Endodermal cell (in vitro differentiated cells): Measurements from ENCODE around the gene HOXC12. TPM values are rescaled to one million over a fixed set of nuclear protein-coding genes. Genes with fewer than 3 reads are reported as not detected.
A peak's percentile ranks its signal among the peaks of the same experiment; 100 is the strongest.

Experiments
- DNase-seq: peaks from one replicate; pipeline ENCODE4 v3.0.0-alpha.2; 2017
- H3K27ac ChIP-seq: 2 replicates; pipeline ENCODE4 v1.5.1; 2013; ENCODE audit warnings: mild to moderate bottlenecking, low read depth, low read length, moderate library complexity
- H3K27me3 ChIP-seq: 2 replicates; pipeline ENCODE4 v1.6.1; 2013; ENCODE audit warnings: mild to moderate bottlenecking, low read length, moderate library complexity; ENCODE audit not compliant: insufficient read depth, control insufficient read depth, poor library complexity, severe bottlenecking
- H3K36me3 ChIP-seq: 2 replicates; pipeline ENCODE4 v1.7.0; 2013; ENCODE audit warnings: mild to moderate bottlenecking, low read length, moderate library complexity; ENCODE audit not compliant: control insufficient read depth, insufficient read depth
- H3K4me1 ChIP-seq: one replicate; pipeline ENCODE4 v1.7.0; 2013; ENCODE audit warnings: low read length; ENCODE audit not compliant: control insufficient read depth, insufficient read depth
- H3K4me3 ChIP-seq: 2 replicates; pipeline ENCODE4 v1.5.1; 2013; ENCODE audit warnings: mild to moderate bottlenecking, low read length, moderate library complexity
- H3K9ac ChIP-seq: 2 replicates; pipeline ENCODE4 v1.6.1; 2013; ENCODE audit warnings: mild to moderate bottlenecking, low read length, moderate library complexity; ENCODE audit not compliant: poor library complexity, severe bottlenecking; ENCODE audit errors: extremely low read depth
- H3K9me3 ChIP-seq: 2 replicates; pipeline ENCODE4 v1.6.1; 2013; ENCODE audit warnings: mild to moderate bottlenecking, low read length, moderate library complexity; ENCODE audit not compliant: control insufficient read depth
- H3K27ac Mint-ChIP-seq: 2 replicates; pipeline ENCODE4 v1.8.0; 2020; ENCODE audit warnings: mixed read lengths
- H3K27me3 Mint-ChIP-seq: 2 replicates; pipeline ENCODE4 v1.8.0; 2021; ENCODE audit warnings: mild to moderate bottlenecking, mixed read lengths; ENCODE audit not compliant: insufficient read depth
- H3K36me3 Mint-ChIP-seq: 2 replicates; pipeline ENCODE4 v1.8.0; 2020; ENCODE audit warnings: low read depth, mixed read lengths
- H3K4me1 Mint-ChIP-seq: 2 replicates; pipeline ENCODE4 v1.8.0; 2020; ENCODE audit warnings: mixed read lengths
- H3K4me3 Mint-ChIP-seq: 2 replicates; pipeline ENCODE4 v1.8.0; 2020; ENCODE audit warnings: mild to moderate bottlenecking, moderate library complexity, mixed read lengths
- H3K9me3 Mint-ChIP-seq: 2 replicates; pipeline ENCODE4 v1.8.0; 2020; ENCODE audit warnings: mild to moderate bottlenecking, mixed read lengths
- WGBS, 2 experiments: methylation state at CpG; one replicate each; pipeline versions ENCODE4 v1.1.5 to v1.1.7; 2013; ENCODE audit warnings: missing lambda C conversion rate in 2 of 2, mixed read lengths in 1 of 2; ENCODE audit not compliant: insufficient coverage in 1 of 2, insufficient read length in 1 of 2; 5-methylcytosine and 5-hydroxymethylcytosine counted together
- total RNA-seq, 2 donors: library from RNA; stranded (reverse); fragmentation: NEBNext Ultra II Directional in 1 of 2; extraction: Animal tissue kit (Norgen Biotek cat#: 25700) in 1 of 2; gene quantifications; 2 replicates in 1 of 2; 3 replicates in 1 of 2; pipeline ENCODE4 v1.2.1, GENCODE V29; 2021
- TF ChIP-seq, protein P1 (sequence below): fragments of 200-600 bp; sonication (generic); conservative IDR thresholded peaks from 2 replicates; pipeline ENCODE4 v1.5.0; 2021; ENCODE audit warnings: antibody characterized with exemption, mild to moderate bottlenecking

The HOXC12 gene
- total RNA-seq, 2 donors from 2014 or later = not detected

DNA sequence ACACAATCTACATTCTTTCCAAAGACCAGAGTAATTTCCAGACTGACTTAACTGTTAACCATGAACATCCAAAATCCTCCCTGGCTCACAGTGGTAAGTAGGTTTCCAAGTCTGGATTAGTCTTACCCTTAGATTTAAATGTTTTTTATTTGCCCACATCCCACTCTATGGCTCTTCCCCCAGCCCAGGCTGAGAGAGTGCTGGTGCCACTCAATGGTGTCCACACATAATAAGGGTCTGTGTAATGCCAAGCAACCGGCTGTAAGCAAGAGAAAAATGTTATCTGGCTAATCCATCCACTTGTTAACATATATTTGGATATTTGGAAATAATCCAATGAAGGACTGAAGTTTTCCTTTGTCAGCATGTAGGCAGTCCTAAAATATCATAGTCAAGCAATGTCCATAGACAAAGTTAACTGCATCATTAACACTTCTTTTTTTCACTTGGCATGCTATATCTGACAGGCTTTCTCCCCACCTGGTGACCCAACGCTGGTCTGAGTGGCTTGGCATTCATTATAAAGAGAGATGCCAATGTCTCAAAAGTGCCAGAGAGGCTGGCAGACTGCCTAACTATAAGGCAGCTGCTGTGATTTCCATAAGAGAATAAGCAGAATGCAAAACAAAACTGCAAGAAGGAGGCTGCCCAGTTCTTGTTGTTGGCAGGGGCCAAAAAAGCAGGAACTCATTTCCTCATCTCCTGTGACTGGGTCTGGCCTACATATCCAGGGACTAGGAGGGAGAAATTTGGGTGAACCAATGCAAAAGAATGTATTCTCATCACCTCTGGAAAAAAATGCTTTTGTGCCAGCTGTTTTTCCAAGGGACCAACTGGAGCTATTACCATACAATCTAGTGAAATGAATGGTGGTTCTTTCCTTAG, 29.9 kb upstream of the HOXC12 start:
- TF ChIP-seq, protein P1, sequence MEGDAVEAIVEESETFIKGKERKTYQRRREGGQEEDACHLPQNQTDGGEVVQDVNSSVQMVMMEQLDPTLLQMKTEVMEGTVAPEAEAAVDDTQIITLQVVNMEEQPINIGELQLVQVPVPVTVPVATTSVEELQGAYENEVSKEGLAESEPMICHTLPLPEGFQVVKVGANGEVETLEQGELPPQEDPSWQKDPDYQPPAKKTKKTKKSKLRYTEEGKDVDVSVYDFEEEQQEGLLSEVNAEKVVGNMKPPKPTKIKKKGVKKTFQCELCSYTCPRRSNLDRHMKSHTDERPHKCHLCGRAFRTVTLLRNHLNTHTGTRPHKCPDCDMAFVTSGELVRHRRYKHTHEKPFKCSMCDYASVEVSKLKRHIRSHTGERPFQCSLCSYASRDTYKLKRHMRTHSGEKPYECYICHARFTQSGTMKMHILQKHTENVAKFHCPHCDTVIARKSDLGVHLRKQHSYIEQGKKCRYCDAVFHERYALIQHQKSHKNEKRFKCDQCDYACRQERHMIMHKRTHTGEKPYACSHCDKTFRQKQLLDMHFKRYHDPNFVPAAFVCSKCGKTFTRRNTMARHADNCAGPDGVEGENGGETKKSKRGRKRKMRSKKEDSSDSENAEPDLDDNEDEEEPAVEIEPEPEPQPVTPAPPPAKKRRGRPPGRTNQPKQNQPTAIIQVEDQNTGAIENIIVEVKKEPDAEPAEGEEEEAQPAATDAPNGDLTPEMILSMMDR = no peak

DNA sequence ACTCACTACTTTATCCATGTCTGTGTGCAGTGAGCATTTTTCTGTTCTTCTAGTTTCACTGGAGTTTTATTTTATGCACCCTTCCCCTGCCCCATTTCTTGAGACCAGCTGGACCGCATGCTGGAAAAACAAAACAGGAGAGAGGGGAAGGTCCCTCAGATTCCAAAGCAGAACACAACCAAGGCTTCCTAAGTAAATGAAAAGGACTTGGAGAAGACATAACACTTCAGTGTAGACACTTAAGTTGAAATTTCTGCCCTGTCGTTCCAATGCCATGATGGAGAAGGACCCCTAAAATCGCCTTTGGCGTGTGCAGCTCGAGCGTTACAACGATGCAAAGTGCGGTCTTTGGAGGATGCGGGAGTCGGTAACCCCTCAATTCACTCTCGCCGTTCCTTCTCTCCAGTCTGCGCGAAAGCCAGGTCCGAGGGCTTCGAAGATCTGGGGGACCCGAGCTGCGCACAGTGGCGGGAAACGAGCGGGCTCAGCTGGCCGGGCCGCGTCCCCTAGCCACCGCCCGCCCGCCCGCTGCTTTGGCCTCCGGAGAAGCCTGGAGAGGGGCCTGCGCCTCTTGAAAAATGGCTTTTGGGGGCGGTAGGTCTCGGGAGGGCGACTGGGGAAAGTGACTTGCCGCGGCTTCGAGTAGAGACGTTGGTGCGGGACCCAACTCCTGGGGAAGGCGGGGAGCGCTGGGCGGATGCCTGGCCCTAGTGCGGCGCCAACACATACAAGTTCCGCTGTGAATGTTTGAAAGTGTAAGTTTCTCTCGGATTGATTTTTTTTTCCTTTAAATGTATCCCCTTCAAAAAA, 27.3 kb upstream of the HOXC12 start:
- Mint-ChIP-seq H3K36me3 (no peaks in the 10 kb centered on the region), H3K9me3 (peaks cover 2% of the 10 kb centered on the region), H3K27me3 (peaks cover 100% of the 10 kb centered on the region), H3K4me3 (no peak overlapping the region), H3K4me1 (no peaks in the 10 kb centered on the region), H3K27ac (no peak overlapping the region)
- H3K9me3 ChIP-seq = peaks cover 4% of the 10 kb centered on the region
- peaks cover 100% of the 10 kb centered on the region for H3K27me3 ChIP-seq
- WGBS, 2 experiments = 21% methylated on average over 22 to 43 of the region's 45 CpGs
- no peaks in the 10 kb centered on the region for H3K36me3 ChIP-seq
- H3K27ac ChIP-seq = no peak overlapping the region
- H3K9ac ChIP-seq = no peak overlapping the region
- peak; percentile 71 for DNase-seq
- no peaks in the 10 kb centered on the region for H3K4me1 ChIP-seq
- TF ChIP-seq, protein P1 = no peak
- no peak overlapping the region for H3K4me3 ChIP-seq

More for the DNA sequence above, 29.9 kb upstream of the HOXC12 start:
- H3K4me3 ChIP-seq = no peak overlapping the region
- no peaks in the 10 kb centered on the region for H3K9me3 Mint-ChIP-seq
- no peak for DNase-seq
- no peaks in the 10 kb centered on the region for H3K9me3 ChIP-seq
- no peaks in the 10 kb centered on the region for H3K4me1 ChIP-seq
- H3K4me3 Mint-ChIP-seq = no peak overlapping the region
- peaks cover 98% of the 10 kb centered on the region for H3K27me3 Mint-ChIP-seq
- 42 to 56% methylated on average over 1 to 2 of the region's 2 CpGs for whole genome bisulfite sequencing, 2 experiments
- no peak overlapping the region for H3K9ac ChIP-seq
- no peaks in the 10 kb centered on the region for H3K36me3 Mint-ChIP-seq
- no peak overlapping the region for H3K27ac ChIP-seq
- no peaks in the 10 kb centered on the region for H3K36me3 ChIP-seq
- H3K27me3 ChIP-seq = peaks cover 100% of the 10 kb centered on the region
- H3K27ac Mint-ChIP-seq = no peak overlapping the region
- peaks cover 6% of the 10 kb centered on the region for H3K4me1 Mint-ChIP-seq

DNA sequence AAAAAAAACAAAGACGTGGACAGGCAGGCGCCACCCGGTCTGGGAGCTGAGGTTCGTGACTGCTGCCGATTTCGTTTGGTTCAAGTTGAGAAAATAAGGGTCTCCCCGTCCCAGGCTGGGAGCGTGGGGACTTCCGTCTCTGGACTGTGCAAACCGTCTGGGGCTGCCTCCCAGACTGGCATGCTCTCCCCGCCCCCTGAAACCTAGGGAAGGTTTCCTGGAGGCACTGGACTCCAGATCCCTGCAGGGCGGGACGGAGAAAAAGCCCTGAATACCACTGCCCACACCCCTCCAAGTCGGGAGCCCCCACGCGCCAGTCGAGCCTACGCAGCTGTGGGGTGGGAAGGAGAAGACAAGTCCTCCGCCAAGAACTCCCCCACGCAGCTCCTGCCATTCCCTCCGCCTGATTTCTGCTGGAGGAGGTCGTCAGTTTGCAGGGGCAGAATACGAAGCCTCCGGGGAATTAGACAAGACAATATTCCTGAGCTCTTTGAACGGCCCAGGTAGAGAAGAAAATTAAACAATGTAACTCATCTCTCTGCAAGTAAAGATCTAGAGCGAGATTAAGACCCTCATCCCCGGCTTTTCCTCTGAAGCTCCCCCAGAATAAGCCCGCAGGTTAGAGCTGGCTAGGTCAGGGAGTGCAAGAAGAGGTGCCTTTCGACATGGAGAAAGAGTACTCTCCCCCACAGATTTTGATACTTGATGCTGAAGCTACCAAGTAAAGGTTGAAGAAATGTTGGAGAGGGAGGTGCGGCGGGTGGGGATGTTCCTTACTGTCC, 26.5 kb upstream of the HOXC12 start:
- no peaks in the 10 kb centered on the region for H3K4me1 Mint-ChIP-seq
- TF ChIP-seq, protein P1 = no peak
- Histone ChIP-seq H3K27me3 (peaks cover 100% of the 10 kb centered on the region), H3K36me3 (no peaks in the 10 kb centered on the region), H3K27ac (no peak overlapping the region), H3K4me1 (no peaks in the 10 kb centered on the region), H3K4me3 (no peak overlapping the region), H3K9ac (no peak overlapping the region), H3K9me3 (peaks cover 4% of the 10 kb centered on the region)
- H3K27me3 Mint-ChIP-seq = peaks cover 100% of the 10 kb centered on the region
- no peak overlapping the region for H3K27ac Mint-ChIP-seq
- no peaks in the 10 kb centered on the region for H3K36me3 Mint-ChIP-seq
- DNase-seq = peak; percentile 60
- H3K9me3 Mint-ChIP-seq = peaks cover 2% of the 10 kb centered on the region
- no peak overlapping the region for H3K4me3 Mint-ChIP-seq
- 26 to 29% methylated on average over 13 to 31 of the region's 31 CpGs for WGBS, 2 experiments
